ENCODE measurements around the gene NPIPB6. TPM values are rescaled to one million over a fixed set of nuclear protein-coding genes. Genes with fewer than 3 reads are reported as not detected.
A peak's percentile ranks its signal among the peaks of the same experiment; 100 is the strongest.

NPIPB6 gene
- total and polyA plus RNA-seq, 9 donors: 0.57 to 6.7 (median 2.8) TPM

GRCh38 chr16:28304214-28304613, 59.1 kb downstream of the NPIPB6 start:
- peak; percentile 17 to 72 (median 54) for DNase-seq
- no peaks in the 10 kb centered on the region for H3K27me3 ChIP-seq
- WGBS, 3 donors: 12 to 29% (median 17%) methylated on average over 8 of the region's 8 CpGs
- no peak overlapping the region for H3K27ac ChIP-seq
- no peaks in the 10 kb centered on the region for H3K9me3 ChIP-seq
- TF ChIP-seq EP300 (IDR thresholded peaks at IDR 0.05): no peak
- TF ChIP-seq CTCF (IDR thresholded peaks at IDR 0.05): no peak
- no peak for TF ChIP-seq POLR2A (IDR thresholded peaks at IDR 0.05)
- intact Hi-C loops (cut with DNase I): no loop called here
- H3K4me1 ChIP-seq (ENCODE audit: insufficient read depth): no peaks in the 10 kb centered on the region
- H3K36me3 ChIP-seq: no peaks in the 10 kb centered on the region
- no peak overlapping the region for H3K4me3 ChIP-seq

GRCh38 chr16:28303132-28303531, 60.2 kb downstream of the NPIPB6 start:
- TF ChIP-seq EP300 (IDR thresholded peaks at IDR 0.05) (no peak), POLR2A (IDR thresholded peaks at IDR 0.05) (no peak), CTCF (IDR thresholded peaks at IDR 0.05) (no peak)
- Histone ChIP-seq H3K9me3 (no peaks in the 10 kb centered on the region), H3K36me3 (no peaks in the 10 kb centered on the region), H3K27ac (no peak overlapping the region), H3K4me3 (no peak overlapping the region), H3K27me3 (no peaks in the 10 kb centered on the region), H3K4me1 (ENCODE audit: insufficient read depth) (no peaks in the 10 kb centered on the region)
- no peak for DNase-seq
- intact Hi-C loops (cut with DNase I): no loop called here

- no peak for DNase-seq
- Histone ChIP-seq H3K36me3 (no peaks in the 10 kb centered on the region), H3K4me1 (ENCODE audit: insufficient read depth) (no peaks in the 10 kb centered on the region), H3K9me3 (no peaks in the 10 kb centered on the region), H3K27me3 (no peaks in the 10 kb centered on the region), H3K27ac (no peak overlapping the region), H3K4me3 (no peak overlapping the region)
- intact Hi-C loops (cut with DNase I): no loop called here
- WGBS, 3 donors: 74 to 83% (median 82%) methylated on average over 2 of the region's 2 CpGs
- TF ChIP-seq CTCF (IDR thresholded peaks at IDR 0.05) (no peak), POLR2A (IDR thresholded peaks at IDR 0.05) (no peak), EP300 (IDR thresholded peaks at IDR 0.05) (no peak)
Measured at GRCh38 chr16:28301620-28302019, 61.7 kb downstream of the NPIPB6 start.

- WGBS, 3 donors: 79 to 81% (median 80%) methylated on average over 6 of the region's 6 CpGs
- Histone ChIP-seq H3K9me3 (no peaks in the 10 kb centered on the region), H3K27me3 (no peaks in the 10 kb centered on the region), H3K27ac (no peak overlapping the region), H3K4me3 (no peak overlapping the region), H3K4me1 (ENCODE audit: insufficient read depth) (no peaks in the 10 kb centered on the region), H3K36me3 (no peaks in the 10 kb centered on the region)
- intact Hi-C loops (cut with DNase I): no loop called here
- TF ChIP-seq CTCF (IDR thresholded peaks at IDR 0.05) (no peak), POLR2A (IDR thresholded peaks at IDR 0.05) (no peak), EP300 (IDR thresholded peaks at IDR 0.05) (no peak)
- DNase-seq: no peak
Measured at GRCh38 chr16:28301154-28301553, 62.2 kb downstream of the NPIPB6 start.

- H3K4me3 ChIP-seq: no peak overlapping the region
- TF ChIP-seq CTCF (IDR thresholded peaks at IDR 0.05): no peak
- TF ChIP-seq EP300 (IDR thresholded peaks at IDR 0.05): no peak
- no peak for TF ChIP-seq POLR2A (IDR thresholded peaks at IDR 0.05)
- H3K27ac ChIP-seq: no peak overlapping the region
- no peaks in the 10 kb centered on the region for H3K4me1 ChIP-seq (ENCODE audit: insufficient read depth)
- intact Hi-C loops (cut with DNase I): no loop called here
- DNase-seq: no peak
- 93 to 95% (median 94%) methylated on average over 5 of the region's 5 CpGs for WGBS, 3 donors
- H3K36me3 ChIP-seq: no peaks in the 10 kb centered on the region
- no peaks in the 10 kb centered on the region for H3K9me3 ChIP-seq
- no peaks in the 10 kb centered on the region for H3K27me3 ChIP-seq
Measured at GRCh38 chr16:28300327-28300726, 63.0 kb downstream of the NPIPB6 start.

Measured in ovary (tissue), 9 donors.